Muscle of back (tissue), 11 donors: ENCODE data around the gene OR2S2. TPM values are rescaled to one million over a fixed set of nuclear protein-coding genes. Genes with fewer than 3 reads are reported as not detected.

Experiments
- DNase-seq, 3 donors: peaks; one replicate each; pipeline versions ENCODE4 v3.0.0 to v3.0.0-alpha.2; 2013
- polyA plus RNA-seq, 10 donors: library from polyadenylated mRNA; unstranded; fragments of 120-200 nt; gene quantifications; one replicate each; pipeline ENCODE4 v1.2.1, GENCODE V29; 2013; ENCODE audit not compliant: insufficient read length in 10 of 10

OR2S2 gene
- polyA plus RNA-seq, 10 donors: 0.24 to 0.31 (median 0.27) TPM; not detected in 7

- DNase-seq: peak in 2 of 3 donors; percentile 31 to 71
These were observed 4.4 kb upstream of the OR2S2 start for GRCh38 chr9:35962126-35962906.

GRCh38 chr9:35960039-35960655 is 2.2 kb upstream of the OR2S2 start:
- no peak for DNase-seq

- DNase-seq: peak in 1 of 3 donors; percentile 18
These were observed 1.3 kb downstream of the OR2S2 start for GRCh38 chr9:35956651-35957050.

- DNase-seq: peak; percentile 69 to 87 (median 80)
These were observed 2.9 kb downstream of the OR2S2 start for GRCh38 chr9:35954942-35955546.

GRCh38 chr9:35952526-35953191 is 5.3 kb downstream of the OR2S2 start:
- DNase-seq: no peak

- DNase-seq: peak in 1 of 3 donors; percentile 22
These were observed 6.2 kb downstream of the OR2S2 start for GRCh38 chr9:35951736-35952135.

- no peak for DNase-seq
These were observed 9.0 kb downstream of the OR2S2 start for GRCh38 chr9:35948901-35949318.

- no peak for DNase-seq
These were observed 9.5 kb downstream of the OR2S2 start for GRCh38 chr9:35948451-35948850.

GRCh38 chr9:35945341-35946018 is 12.5 kb downstream of the OR2S2 start:
- peak; percentile 73 to 84 (median 80) for DNase-seq

GRCh38 chr9:35944841-35945240 is 13.1 kb downstream of the OR2S2 start:
- no peak for DNase-seq

- no peak for DNase-seq
These were observed 13.8 kb downstream of the OR2S2 start for GRCh38 chr9:35944173-35944572.

GRCh38 chr9:35942286-35942685 is 15.7 kb downstream of the OR2S2 start:
- DNase-seq: no peak

- no peak for DNase-seq
These were observed 17.2 kb downstream of the OR2S2 start for GRCh38 chr9:35940458-35941407.

- no peak for DNase-seq
These were observed 18.2 kb downstream of the OR2S2 start for GRCh38 chr9:35939679-35940250.

GRCh38 chr9:35938474-35939356 is 19.2 kb downstream of the OR2S2 start:
- DNase-seq: no peak

- no peak for DNase-seq
These were observed 20.7 kb downstream of the OR2S2 start for GRCh38 chr9:35937227-35937626.

GRCh38 chr9:35935755-35936509 is 22.0 kb downstream of the OR2S2 start:
- DNase-seq: peak in 1 of 3 donors; percentile 79

- DNase-seq: no peak
These were observed 22.7 kb downstream of the OR2S2 start for GRCh38 chr9:35935261-35935660.
